Motor neuron (in vitro differentiated cells): Measurements from ENCODE around the gene KIF15. TPM values are rescaled to one million over a fixed set of nuclear protein-coding genes. Genes with fewer than 3 reads are reported as not detected.

Experiments used
- ATAC-seq, 8 experiments: fragments of 200-7000 bp; cut with Tn5 transposase; replicated peaks in 6 of 8; 2 replicates each; pipeline ENCODE4 v1.8.0; 2021; ENCODE audit warnings: mild to moderate bottlenecking in 8 of 8, moderate library complexity in 8 of 8
- H3K27ac ChIP-seq, 2 donors: fragments of 250-450 bp; sonication (Bioruptor Pico); 2 replicates each; pipeline ENCODE4 v1.9.0; 2021; ENCODE audit warnings: antibody characterized with exemption in 2 of 2, mild to moderate bottlenecking in 2 of 2, moderate library complexity in 1 of 2
- H3K4me1 ChIP-seq, 2 donors: fragments of 250-450 bp; sonication (Bioruptor Pico); replicated peaks in 1 of 2; 2 replicates each; pipeline ENCODE4 v1.6.1; 2021; ENCODE audit warnings: antibody characterized with exemption in 2 of 2, mild to moderate bottlenecking in 2 of 2, moderate library complexity in 1 of 2
- H3K4me3 ChIP-seq, 5 donors: fragments of 250-450 bp; sonication (Bioruptor Pico); 2 replicates each; pipeline ENCODE4 v1.9.0; 2021; ENCODE audit warnings: antibody characterized with exemption in 5 of 5, mild to moderate bottlenecking in 5 of 5, moderate library complexity in 4 of 5
- WGBS, 10 experiments: fragments of 450-650 bp; shearing (Covaris generic); methylation state at CpG; one replicate each; pipeline ENCODE4 v1.0.0; 2022; 5-methylcytosine and 5-hydroxymethylcytosine counted together
- in situ Hi-C, 9 experiments: fragments of 400-800 bp; cut with MboI; loops; one replicate each; pipeline ENCODE4 v1.15.0; 2021; ENCODE audit warnings: low sequenced_read_pairs in 9 of 9, low pct_unique_long_range_greater_than_20kb in 2 of 9; ENCODE audit not compliant: unreplicated experiment in 9 of 9
- total RNA-seq, 8 experiments: library from RNA; unstranded; fragments of 300-600 nt; gene quantifications; 2 replicates each; pipeline versions ENCODE4 v1.2.3 to v1.2.4, GENCODE V29; 2022

Gene KIF15
- total RNA-seq, 8 experiments from 2014 or later, result 0.10 to 28.6 (median 2.4) TPM

DNA sequence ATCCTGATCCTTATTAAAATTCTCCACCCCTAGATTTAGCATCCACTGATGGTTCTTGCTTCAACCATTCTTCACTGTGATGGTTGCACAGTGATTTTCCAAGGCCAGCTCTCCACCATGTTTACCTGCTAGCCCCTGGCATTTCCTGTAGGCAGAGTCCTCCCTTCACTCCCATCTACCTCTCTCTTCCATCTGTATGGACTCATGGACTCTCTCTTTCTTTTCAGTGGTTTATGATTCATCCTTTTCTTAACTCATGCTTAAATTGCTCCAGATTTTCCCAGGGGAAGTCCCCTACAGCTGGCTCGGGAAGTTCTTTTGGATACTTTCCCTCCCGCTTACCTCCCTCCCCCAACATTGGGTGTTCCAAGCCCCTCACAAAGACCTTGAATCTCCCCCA, 131.5 kb downstream of the KIF15 start:
- 11 to 90% (median 78%) methylated on average over 2 of the region's 2 CpGs; no CpG with 5 or more reads in 4 of the 10 experiments for WGBS, 10 experiments
- in situ Hi-C loops, result no loop called here
- Histone ChIP-seq H3K4me3 (no peak overlapping the region), H3K4me1 (no peaks in the 10 kb centered on the region), H3K27ac (no peak overlapping the region)
- ATAC-seq, result peak in 1 of 8 experiments; percentile 25

DNA sequence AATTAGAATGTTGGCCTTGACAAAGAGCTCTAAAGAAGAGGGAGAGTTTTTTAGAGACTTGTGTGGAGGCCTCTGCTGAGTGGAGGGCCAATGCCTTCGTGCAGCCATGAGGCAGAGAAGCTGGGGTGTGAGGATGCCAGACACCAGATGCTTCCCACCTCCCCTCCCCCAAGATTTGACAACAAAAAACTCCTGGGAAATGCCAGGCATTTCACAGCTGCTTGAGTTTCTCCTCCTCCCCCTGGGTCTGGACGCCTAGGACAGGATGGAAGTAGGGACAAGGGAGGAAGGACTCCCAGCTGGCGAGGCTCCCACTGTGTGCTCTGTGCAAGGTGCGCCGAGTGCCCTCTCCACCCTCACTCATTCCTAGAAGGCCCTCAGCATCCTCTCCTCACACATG, 132.9 kb downstream of the KIF15 start:
- no peak for ATAC-seq
- 0 to 64% (median 35%) methylated on average over 1 to 3 of the region's 5 CpGs; no CpG with 5 or more reads in 6 of the 10 experiments for WGBS, 10 experiments
- in situ Hi-C loops, result no loop called here
- Histone ChIP-seq H3K4me1 (peaks cover under 1 to 3% of the 10 kb centered on the region in 2 donors), H3K4me3 (no peak overlapping the region), H3K27ac (no peak overlapping the region)

DNA sequence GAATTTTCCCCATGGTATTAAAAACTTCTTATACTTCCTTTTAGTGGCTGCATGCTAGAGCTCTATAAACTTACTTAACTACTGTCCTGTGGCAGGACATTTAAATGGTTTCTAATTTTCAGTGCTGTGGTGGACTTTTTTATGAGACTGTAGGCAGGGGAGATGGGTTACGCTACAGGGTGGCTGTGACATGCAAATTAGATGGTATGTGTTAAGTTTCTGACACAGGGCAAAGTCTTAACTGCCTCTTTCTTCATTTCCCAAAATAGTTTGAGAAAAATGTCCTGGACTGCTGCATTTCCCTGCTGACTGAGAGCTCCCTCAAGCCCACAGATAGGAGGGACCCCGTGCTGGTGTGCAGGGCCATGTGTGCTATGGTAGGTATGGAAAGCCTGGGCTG, 134.8 kb downstream of the KIF15 start:
- in situ Hi-C loops, result no loop called here
- WGBS, 10 experiments, result 54 to 100% (median 83%) methylated on average over 1 to 2 of the region's 2 CpGs; no CpG with 5 or more reads in 4 of the 10 experiments
- no peak for ATAC-seq
- Histone ChIP-seq H3K4me3 (no peak overlapping the region), H3K4me1 (peaks cover 8 to 14% of the 10 kb centered on the region in 2 donors), H3K27ac (no peak overlapping the region)

DNA sequence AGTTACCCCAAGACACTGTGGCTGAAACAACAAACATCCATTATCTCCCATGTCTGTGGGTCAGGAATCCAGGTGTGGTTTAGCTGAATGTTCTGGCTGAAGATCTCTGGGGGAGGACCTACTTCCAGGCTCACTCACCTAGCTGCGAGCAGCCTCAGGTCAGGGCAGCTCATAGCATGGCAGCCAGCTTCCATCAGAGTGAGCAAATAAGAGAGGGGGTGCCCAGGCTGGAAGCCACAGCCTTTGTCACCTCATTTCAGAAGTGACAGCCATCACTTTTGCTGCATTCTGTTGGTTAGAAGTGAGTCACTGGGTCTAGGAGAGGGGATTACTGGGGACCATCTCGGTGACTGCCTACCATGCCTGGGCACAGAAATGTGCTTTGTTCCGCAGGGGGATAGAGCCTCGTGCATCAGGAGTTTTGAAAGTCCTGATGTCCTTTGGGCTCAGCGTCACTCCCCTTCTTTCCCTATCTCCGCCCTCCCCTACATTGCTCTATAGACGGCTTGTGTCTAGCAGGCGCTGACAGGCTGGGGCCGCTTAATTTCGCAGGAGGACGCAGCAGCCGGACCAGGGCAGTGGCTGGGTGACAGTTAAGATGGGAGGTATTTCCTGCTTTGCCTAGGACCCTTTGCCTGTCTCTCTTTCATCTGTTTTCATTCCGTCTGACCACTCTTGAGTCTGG, 138.2 kb downstream of the KIF15 start:
- Histone ChIP-seq H3K4me3 (no peak overlapping the region), H3K4me1 (peaks cover 8 to 14% of the 10 kb centered on the region in 2 donors), H3K27ac (peak overlapping the region in 1 of 2 donors; percentile 17)
- ATAC-seq, result peak in 5 of 8 experiments; percentile 64 to 86 (median 79)
- WGBS, 10 experiments, result 10 to 68% (median 45%) methylated on average over 2 to 8 of the region's 13 CpGs; no CpG with 5 or more reads in 3 of the 10 experiments
- in situ Hi-C loops, result loop anchor here in 2 of 9 experiments (25.0 kb wide), 1 partner anchor 363 kb away; no protein-coding TSS in a partner anchor

DNA sequence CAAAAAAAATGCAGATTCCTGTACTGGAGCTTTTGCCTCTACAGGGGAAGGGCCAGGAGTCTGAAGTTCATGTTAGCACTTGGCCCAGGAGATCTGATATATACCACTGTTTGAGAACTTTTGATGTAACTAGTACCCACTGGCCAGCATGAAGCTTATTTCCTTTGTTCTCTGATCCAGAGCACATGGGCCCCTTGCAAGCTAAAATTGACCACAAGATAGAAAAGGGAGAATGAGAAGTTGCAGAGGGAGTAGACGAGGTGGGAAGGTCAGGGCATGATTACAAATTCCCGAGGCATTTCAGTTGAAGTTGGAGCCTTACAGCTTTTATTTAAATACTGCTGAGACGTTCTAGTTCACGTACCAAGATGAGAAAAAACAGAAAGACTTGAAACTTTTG, 141.0 kb downstream of the KIF15 start:
- in situ Hi-C loops, result loop anchor here in 2 of 9 experiments (25.0 kb wide), 1 partner anchor 365 kb away; no protein-coding TSS in a partner anchor
- peaks cover 16 to 17% of the 10 kb centered on the region in 2 donors for H3K4me1 ChIP-seq
- no peak for ATAC-seq
- WGBS, 10 experiments, result 10 to 93% (median 69%) methylated on average over 1 to 4 of the region's 4 CpGs; no CpG with 5 or more reads in 1 of the 10 experiments
- no peak overlapping the region for H3K4me3 ChIP-seq
- no peak overlapping the region for H3K27ac ChIP-seq

Other genes starting within 250 kb of the KIF15 start
- gene ZKSCAN7, start 206.6 kb upstream of the KIF15 start, total RNA-seq, result 10 to 100 TPM in 5 of 8 experiments, 1 to 10 TPM in 3; 5.8 to 21.0 (median 13.1) TPM
- gene ZNF660, start 176.8 kb upstream of the KIF15 start, total RNA-seq, result 10 to 100 TPM in 1 of 8 experiments, 1 to 10 TPM in 7; 1.9 to 14.0 (median 7.1) TPM
- 10 to 100 TPM; 20.1 to 53.0 (median 40.0) TPM for gene ZNF197, start 136.8 kb upstream of the KIF15 start, total RNA-seq
- gene ZNF35, start 113.1 kb upstream of the KIF15 start, total RNA-seq, result 10 to 100 TPM; 10.3 to 25.3 (median 14.1) TPM
- 1 to 10 TPM in 6 of 8 experiments, under 1 TPM in 2; 0.11 to 9.1 (median 3.0) TPM for gene ZNF502, start 49.1 kb upstream of the KIF15 start, total RNA-seq
- gene ZNF501, start 32.2 kb upstream of the KIF15 start, total RNA-seq, result 1 to 10 TPM in 6 of 8 experiments, under 1 TPM in 2; 0.65 to 9.3 (median 1.7) TPM
- gene KIAA1143, start 175 bp upstream of the KIF15 start, total RNA-seq, result 10 to 100 TPM; 20.9 to 31.6 (median 25.9) TPM
- 10 to 100 TPM; 12.0 to 29.1 (median 19.8) TPM for gene TMEM42, start 100.1 kb downstream of the KIF15 start, total RNA-seq
- gene TGM4, start 112.8 kb downstream of the KIF15 start, total RNA-seq, result 1 to 10 TPM in 1 of 8 experiments, under 1 TPM in 7; 0.14 to 2.1 (median 0.37) TPM
- gene ZDHHC3, start 214.4 kb downstream of the KIF15 start, total RNA-seq, result 10 to 100 TPM; 23.3 to 56.6 (median 40.1) TPM
- 10 to 100 TPM; 45.1 to 92.9 (median 50.6) TPM for gene EXOSC7, start 214.4 kb downstream of the KIF15 start, total RNA-seq